GM21515 (cell line): Measurements from ENCODE around the gene LRRC36.

Experiments used
- ATAC-seq: cut with Tn5 transposase; IDR thresholded peaks from one replicate; pipeline ENCODE4 v1.9.1; 2021; ENCODE audit not compliant: unreplicated experiment

LRRC36 gene

DNA sequence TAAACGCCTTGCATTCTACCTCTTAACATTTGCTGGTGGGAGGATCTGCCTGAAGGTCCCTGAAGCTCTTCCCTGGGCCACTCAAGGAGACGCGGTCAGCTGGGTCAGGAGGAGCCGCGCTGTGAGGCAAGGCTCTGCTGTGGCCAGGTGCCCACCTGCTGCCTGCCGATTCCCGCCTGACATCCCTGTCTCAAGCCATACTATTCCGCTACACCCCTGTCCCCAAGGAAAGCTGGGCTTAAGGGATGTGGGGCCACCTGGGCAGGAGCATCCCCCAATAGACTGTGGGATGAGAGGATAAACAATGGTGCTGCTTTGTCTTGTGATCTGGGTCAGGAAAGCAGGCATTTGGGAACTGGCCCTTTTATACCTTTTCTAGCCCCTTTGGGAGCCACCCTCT, 61.6 kb downstream of the LRRC36 start:
- ATAC-seq, result no peak

DNA sequence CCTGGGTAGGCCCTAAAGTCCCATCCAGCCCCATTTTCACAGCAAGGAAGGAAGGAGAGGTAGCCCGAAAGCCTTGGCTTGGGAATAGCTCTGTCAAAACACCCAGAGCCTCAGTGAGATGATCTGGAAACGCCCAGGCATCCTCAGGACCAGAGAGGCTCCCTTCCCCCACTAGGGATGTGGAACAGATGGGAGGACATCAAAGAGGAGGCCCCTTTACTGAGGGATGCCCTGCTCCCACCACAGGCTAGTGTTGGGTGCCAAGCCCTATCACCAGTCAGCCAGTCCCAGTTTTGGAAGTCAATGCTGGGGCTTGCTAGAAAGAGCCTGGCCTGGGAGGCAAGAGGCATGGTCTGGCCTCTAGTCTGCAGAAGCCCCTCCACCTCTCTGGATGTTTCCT, 62.0 kb downstream of the LRRC36 start:
- no peak for ATAC-seq

DNA sequence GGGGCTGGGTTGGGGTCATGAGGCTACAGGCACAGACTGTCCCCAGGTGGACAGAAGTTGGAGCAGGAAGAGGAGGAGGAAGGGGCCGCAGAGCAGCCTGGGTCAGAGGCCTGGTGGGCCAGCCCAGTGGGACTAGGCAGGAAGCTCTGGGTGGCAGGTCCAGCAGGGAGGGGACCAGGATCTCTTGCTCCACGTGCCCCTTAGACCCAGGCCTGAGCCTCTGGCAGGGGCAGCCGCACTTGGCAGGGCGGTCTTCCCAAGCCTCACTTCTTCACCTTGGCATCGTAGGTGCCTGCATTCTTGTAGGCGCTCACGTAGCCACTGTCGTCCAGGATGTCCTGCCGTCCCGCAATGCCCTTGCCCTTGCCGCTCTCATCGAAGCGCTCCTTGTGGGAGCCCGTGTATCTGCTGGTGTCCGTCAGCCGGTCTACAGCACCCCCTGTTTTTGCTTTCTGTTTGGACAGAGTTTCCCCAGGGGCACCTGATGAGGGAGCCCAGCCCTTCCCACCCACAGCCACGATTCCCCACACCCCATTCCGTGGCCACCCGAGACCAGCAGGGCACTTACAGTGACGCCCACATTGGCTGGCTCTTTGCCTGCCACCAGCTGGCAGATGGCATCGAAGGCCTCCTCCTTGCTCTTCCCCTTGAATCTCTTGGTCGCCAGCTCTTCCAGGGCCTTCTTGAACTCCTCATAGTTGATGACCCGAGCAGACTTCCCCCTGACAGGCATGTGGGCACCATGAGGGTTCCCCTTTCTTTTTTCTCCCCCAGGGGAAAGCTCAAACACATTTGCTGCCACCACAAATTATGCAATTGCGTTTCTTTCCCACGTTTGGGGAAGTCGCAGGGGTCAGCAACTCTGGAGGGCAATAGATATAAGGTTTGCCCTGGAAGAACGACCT, 63.5 kb downstream of the LRRC36 start:
- ATAC-seq, result no peak

DNA sequence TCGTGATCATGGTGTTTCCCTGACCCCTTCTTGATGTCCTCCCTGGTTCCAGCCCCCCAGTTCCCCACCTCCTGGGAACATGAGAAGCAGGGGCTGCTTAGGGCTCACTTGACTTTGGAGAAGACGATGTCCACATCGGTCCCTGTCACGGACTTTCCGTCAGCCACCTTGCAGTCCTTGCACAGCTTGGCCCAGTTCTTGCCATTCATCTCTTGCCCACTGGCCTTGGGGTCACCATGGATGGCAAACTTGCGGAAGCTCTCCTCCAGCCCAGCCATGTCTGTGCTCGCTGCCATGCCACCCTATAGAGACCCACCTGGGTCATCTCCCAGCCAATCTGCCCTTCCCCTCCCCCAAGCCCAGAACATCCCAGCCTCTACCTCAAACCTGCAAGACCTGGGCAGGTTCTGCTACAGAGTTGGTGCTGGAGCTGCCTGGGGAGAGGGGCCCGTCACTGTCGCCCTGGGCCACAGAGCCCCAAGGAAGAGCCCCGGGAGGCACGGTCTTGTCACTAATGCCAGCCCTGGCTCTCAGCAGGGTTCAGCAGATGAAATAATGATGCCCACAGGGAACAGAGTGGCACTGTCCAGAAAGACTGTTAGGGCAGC, 64.3 kb downstream of the LRRC36 start:
- no peak for ATAC-seq

DNA sequence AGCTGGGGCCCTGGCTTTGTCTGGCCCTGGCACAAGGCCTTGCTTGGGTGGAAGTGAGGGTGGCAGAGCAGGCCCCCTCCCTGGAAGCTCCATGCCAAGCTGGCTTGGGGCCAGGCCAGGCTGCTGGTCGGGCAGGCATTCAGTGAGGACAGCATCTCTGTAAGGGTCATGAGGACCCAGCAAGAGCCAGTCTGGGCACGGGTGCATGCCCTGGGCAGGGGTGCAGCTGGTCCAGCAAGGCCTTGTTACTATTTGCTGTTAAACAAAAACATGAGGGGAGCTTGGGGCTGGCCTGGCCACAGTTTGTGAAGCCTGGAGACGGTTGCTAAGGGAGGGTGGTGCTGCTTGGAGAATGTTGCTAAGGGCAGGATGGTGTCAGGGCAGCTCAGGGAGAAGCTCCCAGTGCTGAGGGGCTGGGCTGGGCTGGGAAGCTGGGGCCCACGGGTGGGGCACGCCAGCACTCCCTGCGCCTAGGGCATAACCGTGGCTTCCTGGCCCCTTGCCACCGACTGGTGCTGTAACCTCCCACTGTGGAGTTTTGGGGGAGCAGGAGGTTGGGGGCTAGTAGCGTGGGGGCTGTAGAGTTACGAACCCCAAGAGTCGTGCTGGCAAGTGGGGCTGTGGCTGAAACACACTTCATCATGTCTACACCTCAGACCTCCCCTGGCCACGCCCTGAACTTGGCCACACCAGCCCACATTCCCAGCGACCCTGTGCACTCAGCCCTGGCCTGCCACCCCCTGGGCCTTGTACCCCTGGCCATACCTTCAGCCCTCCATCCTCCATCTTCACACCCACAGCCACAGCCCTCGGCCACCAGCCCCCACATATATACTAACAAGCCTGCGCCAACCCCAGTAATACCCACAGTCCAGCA, 65.0 kb downstream of the LRRC36 start:
- ATAC-seq, result no peak

DNA sequence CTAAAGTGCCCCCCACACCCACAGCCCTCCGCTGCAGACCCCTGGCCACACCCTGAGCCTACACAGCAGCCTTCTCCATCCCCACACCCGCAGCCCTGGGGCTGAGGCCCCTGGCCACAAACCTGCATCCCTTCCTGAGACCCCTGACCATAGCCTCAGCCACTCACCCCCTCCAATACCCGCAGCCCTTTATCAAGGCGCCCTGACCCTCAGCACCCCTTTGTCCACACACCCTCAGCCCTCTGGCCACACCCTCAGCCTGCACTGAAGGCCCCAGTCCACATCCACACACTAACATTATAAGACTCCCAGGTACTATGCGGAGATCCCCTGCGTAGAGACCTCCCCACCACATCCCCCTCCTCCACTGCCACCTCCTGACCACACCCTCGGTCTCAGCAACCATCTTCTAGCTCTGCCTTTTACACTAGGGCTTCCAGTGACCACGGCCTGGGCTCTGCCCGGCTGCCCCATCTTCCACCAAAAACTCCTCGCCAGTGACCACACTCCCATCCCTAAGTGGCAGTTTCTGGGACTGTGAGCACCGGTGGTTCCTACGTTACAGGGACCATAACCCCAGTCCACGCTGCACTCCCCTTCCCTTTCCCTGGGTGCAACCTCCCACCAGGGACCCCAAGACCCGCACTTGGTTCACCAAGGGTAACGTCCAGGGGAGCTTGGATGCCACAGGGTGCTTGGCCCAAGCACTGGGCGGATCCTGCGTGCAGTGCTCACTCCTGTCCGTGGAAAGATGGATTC, 65.9 kb downstream of the LRRC36 start:
- ATAC-seq, result no peak

DNA sequence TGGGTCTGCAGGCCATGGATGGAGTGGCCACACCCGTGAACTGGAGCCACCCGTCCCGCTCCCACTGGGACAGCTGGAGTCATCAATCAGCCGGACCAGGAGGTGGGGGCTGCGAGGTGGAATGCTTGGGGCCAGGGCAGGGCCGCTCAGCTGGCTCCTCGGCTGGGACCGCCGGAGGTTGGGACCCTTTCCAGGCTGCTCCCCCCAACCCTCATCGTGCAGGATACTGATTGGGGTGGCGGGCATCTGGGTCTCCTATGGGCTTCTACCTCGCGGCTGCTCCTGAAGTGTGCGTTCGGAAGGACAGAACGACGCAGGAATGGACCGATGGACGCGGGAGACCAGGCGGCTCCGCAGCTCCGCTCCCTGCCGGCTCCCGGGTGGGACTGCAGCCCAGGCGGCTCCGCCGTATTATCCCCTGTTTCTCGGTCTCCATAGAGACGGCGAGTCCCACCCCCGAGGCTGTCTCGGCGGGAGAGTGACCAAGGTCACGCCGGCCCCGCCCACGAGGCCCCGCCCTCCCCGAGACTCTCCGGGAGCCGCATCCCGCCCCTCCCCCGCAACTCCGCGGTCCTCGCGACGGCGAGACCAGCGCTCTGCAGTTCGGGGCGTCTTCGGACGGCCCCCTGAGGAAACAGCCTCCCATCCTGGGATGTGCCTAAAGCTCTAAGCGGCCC, 66.6 kb downstream of the LRRC36 start, which contains the start of gene TPPP3:
TSS of gene TPPP3 (minus strand) at position 388 of the 677 bp plus-strand sequence. CDS start 2,387 bp downstream, outside the sequence.
- ATAC-seq, result no peak

DNA sequence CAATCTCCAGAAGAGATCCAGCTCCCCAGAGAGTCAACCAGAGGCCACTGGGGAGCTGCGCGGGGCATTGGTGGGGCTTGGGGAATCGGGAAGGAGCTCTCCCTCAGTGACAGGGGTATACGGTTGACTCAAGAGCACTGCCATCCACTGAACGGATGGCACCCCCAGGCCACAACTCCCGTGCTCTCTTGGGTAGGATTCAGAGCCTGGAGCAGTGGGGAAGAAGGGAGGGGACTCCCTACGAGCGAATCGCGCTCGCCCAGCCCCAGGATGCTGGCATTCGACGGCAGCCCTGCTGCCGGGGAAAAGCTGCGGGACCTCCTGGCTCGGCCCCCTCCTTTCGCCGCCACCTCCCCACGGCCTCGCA, 67.2 kb downstream of the LRRC36 start:
- ATAC-seq, result no peak

DNA sequence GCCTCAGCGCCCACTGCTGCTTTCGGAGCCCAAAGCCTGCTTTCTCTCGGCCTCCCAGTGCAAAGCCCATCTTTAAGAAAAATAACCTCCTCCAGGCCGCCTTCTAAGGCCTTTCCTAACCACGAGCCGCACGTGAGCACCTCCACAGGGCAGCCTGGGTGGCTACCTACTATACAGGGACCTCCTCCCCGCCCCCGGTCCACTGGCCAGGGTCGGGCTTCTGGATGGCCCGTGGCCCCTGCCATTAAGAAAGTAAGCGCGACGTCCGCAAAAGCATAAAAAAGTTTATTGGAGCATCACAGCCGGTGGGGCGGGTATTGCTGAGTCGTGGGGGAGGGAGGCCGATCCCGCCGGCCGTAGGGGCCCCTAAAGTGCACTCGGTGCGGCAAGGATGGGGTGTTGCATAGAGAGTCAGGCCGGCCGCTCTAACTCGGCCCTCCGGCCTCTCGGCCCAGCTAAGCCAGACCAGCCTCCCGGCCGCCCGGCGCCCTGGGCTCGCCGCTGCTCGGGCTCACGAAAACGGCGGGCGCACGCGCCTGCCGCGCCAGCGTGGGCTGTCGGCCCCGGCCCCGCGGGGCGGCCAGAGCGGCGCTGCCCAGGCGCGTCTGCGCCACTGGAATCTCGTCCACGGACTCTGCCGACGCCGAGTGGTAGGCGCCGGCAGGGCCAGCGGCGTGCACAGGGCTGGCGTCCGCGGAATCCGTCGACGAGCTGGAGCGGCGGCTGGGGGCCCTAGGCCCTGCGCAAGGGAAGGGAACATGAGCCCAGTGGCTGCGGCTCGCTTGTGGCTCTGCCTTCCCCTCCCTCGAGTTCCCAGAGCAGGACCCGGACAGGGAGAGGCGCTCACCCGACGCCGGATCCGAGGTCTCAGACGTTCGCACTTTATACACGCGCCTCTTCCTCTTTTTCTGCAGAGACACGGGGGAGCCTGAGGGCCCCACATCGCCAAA, 67.8 kb downstream of the LRRC36 start:
- no peak for ATAC-seq

DNA sequence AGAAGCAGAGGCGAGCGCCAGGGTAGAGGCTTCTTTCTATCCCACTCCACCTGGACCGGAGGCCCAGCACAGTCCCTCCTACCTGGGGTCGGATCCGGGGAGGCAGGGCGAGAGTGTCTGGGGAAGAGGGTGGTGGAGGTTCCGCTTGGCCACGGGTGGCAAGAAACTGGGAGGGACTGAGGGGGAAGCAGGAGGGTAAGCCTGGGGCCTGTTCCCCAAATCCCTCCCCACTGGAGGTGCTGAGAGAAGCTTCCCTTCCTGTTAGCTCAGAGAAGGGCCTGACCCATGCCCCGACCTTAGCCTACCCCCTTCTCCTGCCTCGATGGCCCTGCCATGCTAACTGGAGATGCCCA, 68.5 kb downstream of the LRRC36 start:
- ATAC-seq, result no peak

DNA sequence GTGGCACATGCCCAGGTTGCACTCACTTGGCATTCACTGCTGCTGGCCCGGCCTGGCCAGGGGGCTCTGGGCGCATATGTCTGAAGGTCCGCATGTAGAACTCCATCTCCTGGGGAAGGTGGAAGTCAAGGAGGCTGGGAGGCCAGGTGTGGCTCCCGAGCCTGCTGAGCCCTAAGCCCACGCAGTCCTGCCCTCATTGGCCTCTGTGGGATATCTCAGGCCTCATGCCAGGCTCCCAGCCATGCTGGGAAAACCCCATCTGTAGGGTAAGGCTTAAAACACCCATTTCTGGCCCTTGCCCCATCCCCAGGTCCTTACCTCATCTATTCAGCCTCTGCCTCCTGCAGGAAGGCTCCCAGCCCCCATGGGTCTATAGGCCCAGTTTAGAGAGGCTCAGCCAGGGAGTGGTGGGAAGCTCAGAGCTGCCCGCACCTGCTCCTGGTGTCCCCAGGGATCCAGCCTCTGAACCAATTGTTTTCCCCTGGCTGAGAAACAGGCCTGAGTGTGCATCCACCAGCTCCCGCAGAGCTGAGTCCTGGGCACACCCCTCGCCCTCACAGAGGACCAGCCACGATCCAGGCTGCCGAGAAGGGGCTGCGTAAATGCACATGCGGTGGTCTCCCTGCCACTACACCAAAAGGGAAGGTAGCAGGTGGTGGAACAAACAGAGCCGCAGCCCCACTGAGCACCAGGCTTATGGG, 69.0 kb downstream of the LRRC36 start:
- no peak for ATAC-seq

DNA sequence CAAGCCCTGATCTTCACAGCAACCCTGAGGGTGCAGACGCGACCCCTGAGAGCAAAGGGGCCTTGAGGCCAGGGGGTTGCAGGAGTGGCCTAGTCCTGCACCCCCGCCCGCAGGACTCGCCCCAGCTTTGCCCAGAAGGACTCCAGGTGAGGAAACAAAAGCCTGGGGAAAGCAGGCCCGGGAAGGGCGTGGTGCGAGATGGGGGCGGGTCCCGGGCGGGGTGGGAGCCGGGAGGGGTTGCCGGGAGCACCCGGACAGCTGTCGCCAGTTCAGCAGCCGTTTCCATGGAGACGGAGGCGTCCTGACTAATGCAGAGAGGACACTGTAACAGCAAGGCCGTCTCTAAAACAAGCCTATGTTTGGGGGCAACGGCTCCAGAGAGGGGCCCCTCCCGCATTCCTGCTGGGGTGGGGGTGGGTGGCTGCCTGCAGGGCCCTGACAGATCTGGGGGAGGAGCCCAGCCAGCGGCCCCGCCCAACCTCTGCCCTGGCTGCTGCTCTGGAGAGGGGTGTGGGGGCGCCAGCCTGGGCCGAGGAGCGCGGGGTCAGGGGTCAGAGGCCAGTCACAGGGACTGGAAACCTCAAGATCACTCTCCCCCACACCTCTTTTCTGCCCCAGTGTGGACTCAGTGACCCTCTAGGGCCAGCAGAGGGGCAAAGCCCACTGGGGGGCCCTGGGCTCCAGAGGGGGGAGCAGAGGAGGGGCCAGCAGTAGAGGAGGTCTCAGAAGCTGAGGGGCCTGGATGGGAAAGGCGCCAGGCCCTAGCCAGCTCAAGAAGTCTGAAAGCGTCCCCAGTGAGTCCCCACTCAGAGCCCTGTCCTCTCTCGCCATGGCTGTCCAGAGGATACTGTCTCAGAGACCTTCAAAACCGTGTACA, 69.8 kb downstream of the LRRC36 start:
- no peak for ATAC-seq

DNA sequence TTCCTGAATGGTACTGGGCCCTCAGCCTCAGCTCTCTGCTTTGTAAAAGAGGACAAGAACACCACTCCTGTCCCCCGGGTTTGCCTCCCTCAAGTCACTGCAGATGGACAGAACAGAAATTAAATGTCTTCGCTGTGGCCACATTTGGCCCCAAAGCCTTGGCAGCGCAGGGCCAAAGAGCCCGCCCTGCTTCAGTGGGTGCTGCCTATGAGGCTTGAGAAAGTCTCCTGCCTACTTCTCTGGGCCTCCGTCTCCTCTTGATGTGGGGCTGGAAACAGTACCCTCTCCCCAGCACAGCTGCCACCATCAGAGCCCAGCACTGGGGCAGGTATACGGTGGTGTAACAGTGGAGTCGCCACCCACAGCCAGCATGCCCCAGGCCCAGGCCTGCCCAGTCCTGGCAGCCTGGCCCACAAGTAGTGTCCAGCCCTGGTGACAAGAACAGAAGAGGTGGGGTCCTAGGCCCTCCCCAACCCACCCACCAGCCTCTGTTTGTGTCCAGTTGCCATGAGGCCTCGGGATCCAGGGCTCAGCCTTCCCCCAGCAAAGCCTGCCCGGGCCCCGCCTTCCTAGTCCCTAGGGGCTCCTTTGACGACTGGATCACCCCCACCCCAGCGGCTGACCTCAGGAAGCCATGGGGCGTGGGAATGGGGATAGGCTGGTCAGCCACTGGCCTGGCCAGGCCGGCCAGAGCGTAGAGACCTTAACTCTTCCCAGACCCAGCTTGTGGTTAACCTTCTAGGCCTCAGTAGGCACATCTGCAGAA, 70.6 kb downstream of the LRRC36 start:
- no peak for ATAC-seq

DNA sequence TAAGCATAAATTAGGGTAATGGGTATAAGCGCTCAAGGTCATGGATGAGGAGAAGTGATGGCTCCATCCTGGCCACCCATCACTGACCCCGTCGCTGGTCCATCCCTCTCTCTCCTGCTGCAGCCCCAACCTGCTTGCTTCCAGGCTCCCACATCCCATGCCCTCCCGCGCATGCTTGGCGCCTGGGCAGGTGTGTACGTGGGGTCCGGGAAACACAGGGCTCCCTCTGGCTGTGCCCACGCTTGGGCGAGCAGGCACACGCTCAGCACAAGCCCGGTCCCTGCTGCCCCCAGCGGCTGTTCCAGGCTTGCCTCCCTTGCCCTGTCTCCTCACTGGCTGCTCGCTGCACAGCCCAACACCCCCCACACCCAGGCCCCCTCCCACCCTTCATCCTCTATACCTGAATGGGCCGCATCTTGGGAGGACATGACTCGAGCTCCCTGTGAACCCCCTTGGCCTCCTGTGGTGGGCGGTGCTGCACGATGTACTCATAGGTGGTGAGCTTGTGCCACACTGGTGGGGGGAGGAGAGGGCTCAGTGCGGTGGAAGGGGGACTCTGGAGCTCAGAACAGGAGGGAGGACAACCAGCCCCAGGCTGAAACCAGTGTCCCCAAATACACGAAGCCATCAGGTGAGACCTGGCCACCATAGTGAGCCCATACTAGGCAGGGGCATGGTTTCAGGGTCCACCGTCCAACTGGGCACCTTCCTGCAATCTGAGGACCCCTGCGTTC, 71.4 kb downstream of the LRRC36 start:
- no peak for ATAC-seq

DNA sequence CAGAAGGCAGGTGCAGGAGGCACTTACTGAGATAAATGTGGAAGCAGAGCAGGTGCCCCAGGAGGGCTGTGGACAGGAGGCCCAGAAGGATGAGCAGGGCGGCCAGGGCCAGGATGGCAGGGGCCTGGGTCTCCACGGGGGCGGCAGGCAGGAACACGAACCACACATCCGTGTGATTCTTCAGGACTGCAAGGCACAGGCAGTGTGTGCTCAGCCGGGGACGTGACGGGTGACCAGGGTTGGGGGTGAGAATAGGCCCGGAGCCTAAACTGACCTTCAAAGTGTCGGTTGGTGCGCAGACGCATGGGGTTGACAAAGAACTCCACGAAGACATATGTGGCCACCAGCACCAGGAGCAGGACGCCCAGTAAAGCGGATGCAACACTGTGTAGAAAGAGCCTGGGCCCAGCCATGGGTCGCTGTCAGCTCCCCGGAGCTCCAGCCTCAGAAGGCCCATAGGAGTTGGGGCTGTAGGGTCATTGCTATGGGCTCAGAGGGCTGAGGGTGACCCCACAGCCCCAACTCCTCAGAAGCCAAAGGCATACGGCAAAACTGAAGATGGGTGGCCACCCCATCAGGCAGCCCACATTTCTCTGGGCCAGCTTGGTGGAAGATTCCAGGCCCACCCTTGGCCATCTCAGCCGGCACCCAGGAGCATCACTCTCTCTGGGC, 72.1 kb downstream of the LRRC36 start:
- ATAC-seq, result no peak
